GM21576 (cell line): ENCODE measurements around the gene GANC.
"Not testable (repeated sequence)": the region's sequence is repeated elsewhere in the genome, so short reads cannot be mapped to it uniquely, and the experiment has no call there.

Source experiments
- ATAC-seq: cut with Tn5 transposase; IDR thresholded peaks from one replicate; pipeline ENCODE4 v1.9.1; 2021; ENCODE audit warnings: mild to moderate bottlenecking, moderate library complexity; ENCODE audit not compliant: unreplicated experiment

GANC gene, protein sequence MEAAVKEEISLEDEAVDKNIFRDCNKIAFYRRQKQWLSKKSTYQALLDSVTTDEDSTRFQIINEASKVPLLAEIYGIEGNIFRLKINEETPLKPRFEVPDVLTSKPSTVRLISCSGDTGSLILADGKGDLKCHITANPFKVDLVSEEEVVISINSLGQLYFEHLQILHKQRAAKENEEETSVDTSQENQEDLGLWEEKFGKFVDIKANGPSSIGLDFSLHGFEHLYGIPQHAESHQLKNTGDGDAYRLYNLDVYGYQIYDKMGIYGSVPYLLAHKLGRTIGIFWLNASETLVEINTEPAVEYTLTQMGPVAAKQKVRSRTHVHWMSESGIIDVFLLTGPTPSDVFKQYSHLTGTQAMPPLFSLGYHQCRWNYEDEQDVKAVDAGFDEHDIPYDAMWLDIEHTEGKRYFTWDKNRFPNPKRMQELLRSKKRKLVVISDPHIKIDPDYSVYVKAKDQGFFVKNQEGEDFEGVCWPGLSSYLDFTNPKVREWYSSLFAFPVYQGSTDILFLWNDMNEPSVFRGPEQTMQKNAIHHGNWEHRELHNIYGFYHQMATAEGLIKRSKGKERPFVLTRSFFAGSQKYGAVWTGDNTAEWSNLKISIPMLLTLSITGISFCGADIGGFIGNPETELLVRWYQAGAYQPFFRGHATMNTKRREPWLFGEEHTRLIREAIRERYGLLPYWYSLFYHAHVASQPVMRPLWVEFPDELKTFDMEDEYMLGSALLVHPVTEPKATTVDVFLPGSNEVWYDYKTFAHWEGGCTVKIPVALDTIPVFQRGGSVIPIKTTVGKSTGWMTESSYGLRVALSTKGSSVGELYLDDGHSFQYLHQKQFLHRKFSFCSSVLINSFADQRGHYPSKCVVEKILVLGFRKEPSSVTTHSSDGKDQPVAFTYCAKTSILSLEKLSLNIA (N-terminal part only)

GRCh38 chr15:42272939-42273899, at the start of gene GANC, which contains the start of gene TMEM87A:
TSS of gene GANC (plus strand) at chr15:42273201. CDS start at chr15:42274482, 1,281 bp downstream.
TSS of gene TMEM87A (minus strand) at chr15:42273433. CDS start at chr15:42273398, 35 bp downstream.
- ATAC-seq: peak; percentile 87

DNA sequence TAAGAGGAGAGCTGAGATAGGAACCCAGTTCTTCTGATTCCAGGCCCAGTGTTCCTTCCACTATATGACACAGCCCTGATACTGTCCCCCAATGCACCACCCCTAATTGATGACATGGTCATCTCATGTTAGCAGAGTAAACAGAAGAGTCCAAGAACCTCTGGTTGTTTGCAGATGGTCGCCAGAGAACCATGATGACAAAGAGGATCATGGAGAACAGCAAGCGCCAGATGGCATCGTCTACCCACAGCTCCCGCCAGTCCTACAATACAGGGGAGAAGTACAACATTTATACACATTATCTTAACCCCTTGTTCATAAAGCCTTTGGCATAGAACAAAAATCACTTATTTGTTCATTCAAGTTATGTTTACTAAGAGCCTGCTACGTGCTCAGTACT, 46.4 kb upstream of the GANC start:
- ATAC-seq: no peak

GRCh38 chr15:42228036-42228435, 45.0 kb upstream of the GANC start:
- no peak for ATAC-seq

GRCh38 chr15:42228981-42229380, 44.0 kb upstream of the GANC start:
- ATAC-seq: not testable (repeated sequence)

GRCh38 chr15:42231088-42231487, 41.9 kb upstream of the GANC start:
- ATAC-seq: no peak

DNA sequence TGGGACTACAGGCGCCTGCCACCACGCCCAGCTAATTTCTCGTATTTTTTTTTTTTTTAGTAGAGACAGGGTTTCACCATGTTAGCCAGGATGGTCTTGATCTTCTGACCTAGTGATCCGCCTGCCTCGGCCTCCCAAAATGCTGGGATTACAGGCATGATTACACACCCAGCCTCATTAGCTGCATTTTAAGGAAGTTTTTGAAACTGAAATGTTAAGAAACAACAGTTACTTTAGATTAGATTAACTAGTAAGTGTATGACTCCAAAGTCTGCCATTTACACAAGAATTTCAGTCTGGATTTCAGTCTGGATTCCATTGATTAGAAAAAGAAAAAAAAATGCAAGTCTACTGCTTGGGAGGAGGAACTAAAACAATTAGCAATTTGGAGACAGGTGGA, 40.4 kb upstream of the GANC start:
- ATAC-seq: no peak

DNA sequence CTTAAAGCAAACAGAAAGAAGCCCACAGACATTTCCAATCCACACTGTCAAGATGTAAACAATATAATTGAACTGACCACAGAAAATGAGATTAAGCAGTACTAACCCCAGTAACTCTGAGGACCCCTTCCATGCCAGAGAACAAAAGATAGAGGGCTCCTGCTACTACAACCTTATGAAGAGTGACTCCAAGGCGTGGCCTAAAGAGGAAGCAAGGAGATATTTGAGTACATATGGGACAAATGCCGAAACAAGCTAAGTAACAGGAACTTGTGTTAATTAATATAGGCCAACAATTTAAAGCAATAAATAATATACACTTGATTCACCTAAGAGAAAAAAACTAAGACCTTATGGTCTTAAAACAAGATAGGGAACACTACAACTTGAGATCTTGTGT, 39.9 kb upstream of the GANC start:
- ATAC-seq: no peak

DNA sequence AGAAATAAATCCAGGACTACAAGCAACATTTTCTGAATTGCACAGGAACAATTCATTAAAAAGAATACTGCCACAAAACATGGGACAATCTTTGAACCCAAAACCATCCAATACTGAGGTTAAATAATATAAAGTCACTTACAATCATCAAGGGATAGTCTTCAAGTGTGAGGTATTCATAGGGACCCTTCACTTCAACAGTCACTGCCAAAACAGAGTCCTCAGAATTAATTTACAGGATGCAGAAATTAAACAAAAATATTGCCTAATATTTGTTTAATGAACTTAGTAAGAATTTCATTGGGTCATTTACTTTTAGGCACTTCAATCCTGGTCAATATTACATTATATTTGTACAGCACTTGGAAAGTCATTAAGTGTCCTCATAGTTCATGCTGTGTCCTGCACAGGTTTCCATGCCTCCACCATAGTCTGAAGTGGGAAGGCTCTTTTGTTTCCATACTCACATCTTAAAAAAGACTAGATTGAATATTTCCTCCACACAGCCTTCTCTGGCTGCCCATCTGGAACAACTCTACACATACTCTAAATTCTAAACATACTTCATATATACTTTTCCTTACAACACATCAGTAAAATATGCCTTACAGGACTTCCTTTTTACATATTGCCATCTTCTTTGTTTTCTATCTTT, 33.3 kb upstream of the GANC start:
- no peak for ATAC-seq

- no peak for ATAC-seq
Measured at GRCh38 chr15:42240823-42241222, 32.2 kb upstream of the GANC start.

DNA sequence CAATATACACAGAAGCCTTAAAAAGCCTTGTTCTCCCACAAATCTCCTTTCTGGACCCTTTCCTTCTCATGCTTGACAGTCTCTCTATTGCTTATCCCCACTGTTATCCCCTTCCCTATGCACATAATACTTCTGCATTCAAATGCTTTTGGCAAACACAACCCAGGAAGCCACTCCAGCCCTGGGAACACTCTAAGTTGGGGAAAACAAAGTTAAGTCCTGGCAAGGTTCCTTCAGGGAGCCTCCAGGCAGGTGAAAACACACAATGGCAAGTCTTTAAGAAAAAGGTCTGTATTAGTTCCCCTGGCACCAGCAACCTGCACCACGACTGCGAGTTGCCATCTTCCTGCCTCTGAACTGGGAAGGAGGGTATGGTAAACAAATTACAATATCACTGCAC, 19.7 kb upstream of the GANC start:
- no peak for ATAC-seq

DNA sequence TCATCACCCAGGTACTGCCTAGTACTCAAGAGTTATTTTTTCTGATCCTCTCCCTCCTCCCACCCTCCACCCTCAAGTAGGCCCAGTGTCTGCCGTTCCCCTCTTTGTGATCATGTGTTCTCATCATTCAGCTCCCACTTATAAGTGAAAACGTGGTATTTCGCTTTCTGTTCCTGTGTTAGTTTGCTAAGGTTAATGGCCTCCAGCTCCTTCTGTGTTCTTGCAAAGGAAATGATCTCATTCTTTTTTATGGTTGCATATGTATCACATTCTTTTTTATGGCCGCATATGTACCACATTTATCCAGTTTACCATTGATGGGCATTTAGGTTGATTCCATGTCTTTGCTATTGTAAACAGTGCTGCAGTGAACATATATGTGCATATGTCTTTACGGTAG, 8.2 kb upstream of the GANC start:
- ATAC-seq: no peak

GRCh38 chr15:42267286-42267685, 5.7 kb upstream of the GANC start:
- ATAC-seq: no peak

GRCh38 chr15:42270551-42270950, 2.5 kb upstream of the GANC start:
- ATAC-seq: no peak

DNA sequence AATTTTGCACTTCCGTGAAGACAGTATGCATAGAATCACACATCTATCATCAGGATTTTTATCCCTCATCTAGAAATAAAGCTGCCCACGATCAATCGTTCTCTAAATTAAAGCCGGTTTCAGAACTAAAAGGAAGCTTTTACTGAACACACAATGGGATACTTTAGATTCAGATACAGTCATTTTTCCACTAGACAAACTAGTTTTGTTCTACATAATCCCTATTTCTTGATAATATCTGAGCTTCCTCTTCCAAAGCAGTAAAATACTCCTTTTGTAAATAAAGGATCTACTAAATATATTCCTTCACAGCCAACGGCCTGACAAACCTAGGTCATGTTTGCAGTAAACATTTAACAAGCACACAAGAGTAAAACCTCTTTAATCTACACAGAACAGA, 2.0 kb upstream of the GANC start:
- no peak for ATAC-seq

GRCh38 chr15:42273900-42274701, 1.1 kb downstream of the GANC start:
- ATAC-seq: peak; percentile 27

DNA sequence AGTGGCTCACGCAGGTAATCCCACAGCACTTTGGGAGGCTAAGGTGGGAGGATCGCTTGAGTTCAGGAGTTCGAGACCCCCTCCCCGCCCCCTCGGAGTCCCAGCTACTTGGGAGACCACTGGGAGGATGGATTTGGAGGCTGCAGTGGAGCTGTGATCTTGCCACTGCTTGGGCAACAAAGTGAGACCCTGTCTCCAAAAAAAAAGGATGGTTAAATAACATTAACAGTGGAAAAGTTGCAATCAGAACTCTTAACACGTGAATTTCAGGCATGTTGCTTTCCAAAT, 1.6 kb downstream of the GANC start:
- no peak for ATAC-seq

DNA sequence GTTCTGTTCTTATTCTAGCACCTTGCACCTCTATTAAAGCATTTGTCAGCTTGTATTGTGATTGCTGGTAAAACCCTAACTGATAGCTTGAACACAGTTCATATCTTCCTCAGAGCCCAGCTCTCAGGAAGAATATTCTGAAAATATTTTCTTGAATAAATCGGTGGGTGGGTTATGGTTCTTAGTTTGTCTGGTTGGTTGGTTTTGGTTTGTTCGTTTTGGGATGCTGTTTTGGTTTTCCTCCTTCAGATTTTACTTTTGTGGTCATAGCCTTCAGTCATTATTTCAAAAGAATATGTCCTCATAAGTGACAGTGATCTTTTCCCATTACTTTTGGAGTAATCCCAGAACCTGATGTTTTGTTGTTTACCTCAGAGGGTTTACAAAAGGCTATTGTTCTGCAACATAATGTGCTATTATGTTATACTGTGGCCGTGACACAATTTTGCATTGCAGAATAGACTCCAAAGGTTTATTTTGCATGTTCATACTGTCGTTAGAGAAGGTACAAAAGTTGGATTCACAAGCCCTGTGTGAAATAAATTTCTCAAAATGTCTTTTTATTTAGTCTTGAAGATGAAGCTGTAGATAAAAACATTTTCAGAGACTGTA, 2.9 kb downstream of the GANC start:
- no peak for ATAC-seq

DNA sequence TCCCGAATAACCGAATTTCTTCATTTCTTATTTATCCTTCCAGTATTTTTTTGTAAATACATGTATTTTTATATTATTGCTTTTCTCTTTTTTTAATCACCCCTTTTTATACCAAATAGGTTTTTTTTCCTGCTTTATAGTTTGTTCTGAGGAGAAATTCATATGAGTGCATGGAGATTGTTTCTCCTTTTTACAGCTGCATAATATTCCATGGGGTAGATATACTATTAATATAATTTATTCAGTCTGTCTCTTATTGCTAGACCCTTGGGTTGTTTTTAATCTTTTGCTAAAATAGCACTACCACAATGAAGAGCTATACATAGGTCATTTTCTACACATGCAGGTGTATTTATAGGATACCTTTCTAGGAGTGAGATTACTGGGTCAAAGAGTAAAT, 3.8 kb downstream of the GANC start:
- ATAC-seq: no peak

- no peak for ATAC-seq
Measured at GRCh38 chr15:42279234-42279723, 6.3 kb downstream of the GANC start.
